Mucosa of stomach (tissue), 1 donor: ENCODE data around the gene SCUBE1.

Source experiments
- H3K27me3 ChIP-seq: one replicate; pipeline ENCODE4 v1.7.0; 2013; ENCODE audit warnings: mild to moderate bottlenecking, low read length; ENCODE audit not compliant: control insufficient read depth, insufficient read depth
- H3K36me3 ChIP-seq: one replicate; pipeline ENCODE4 v1.7.0; 2013; ENCODE audit warnings: low read length; ENCODE audit not compliant: control insufficient read depth, insufficient read depth
- H3K4me1 ChIP-seq: one replicate; pipeline ENCODE4 v1.7.0; 2013; ENCODE audit warnings: mild to moderate bottlenecking, low read length; ENCODE audit not compliant: control insufficient read depth, insufficient read depth
- H3K4me3 ChIP-seq: one replicate; pipeline ENCODE4 v1.7.0; 2013; ENCODE audit warnings: low read length
- H3K9ac ChIP-seq: one replicate; pipeline ENCODE4 v1.7.0; 2013; ENCODE audit warnings: mild to moderate bottlenecking, low read length, moderate library complexity
- H3K9me3 ChIP-seq: one replicate; pipeline ENCODE4 v1.7.0; 2013; ENCODE audit warnings: mild to moderate bottlenecking, low read length, moderate library complexity; ENCODE audit not compliant: control insufficient read depth
- donor health status: Pancreatic carcinoma.

Gene SCUBE1

GRCh38 chr22:43351966-43352345, 8.8 kb upstream of the SCUBE1 start:
- Histone ChIP-seq H3K27me3 (peaks cover 3% of the 10 kb centered on the region), H3K4me3 (no peak overlapping the region), H3K9me3 (no peaks in the 10 kb centered on the region), H3K4me1 (peaks cover 5% of the 10 kb centered on the region), H3K9ac (no peak overlapping the region), H3K36me3 (no peaks in the 10 kb centered on the region)

- H3K9ac ChIP-seq: no peak overlapping the region
- H3K9me3 ChIP-seq: no peaks in the 10 kb centered on the region
- H3K4me1 ChIP-seq: peaks cover 4% of the 10 kb centered on the region
- H3K4me3 ChIP-seq: no peak overlapping the region
- H3K27me3 ChIP-seq: peaks cover 19% of the 10 kb centered on the region
- no peaks in the 10 kb centered on the region for H3K36me3 ChIP-seq
Observed at GRCh38 chr22:43349636-43350035, 6.5 kb upstream of the SCUBE1 start.

- Histone ChIP-seq H3K9me3 (no peaks in the 10 kb centered on the region), H3K9ac (no peak overlapping the region), H3K4me3 (no peak overlapping the region), H3K27me3 (peaks cover 40% of the 10 kb centered on the region), H3K36me3 (no peaks in the 10 kb centered on the region), H3K4me1 (no peaks in the 10 kb centered on the region)
Observed at GRCh38 chr22:43346521-43346929, 3.4 kb upstream of the SCUBE1 start.

- H3K36me3 ChIP-seq: no peaks in the 10 kb centered on the region
- no peak overlapping the region for H3K9ac ChIP-seq
- H3K9me3 ChIP-seq: no peaks in the 10 kb centered on the region
- no peaks in the 10 kb centered on the region for H3K4me1 ChIP-seq
- peaks cover 47% of the 10 kb centered on the region for H3K27me3 ChIP-seq
- no peak overlapping the region for H3K4me3 ChIP-seq
Observed at GRCh38 chr22:43345761-43346301, 2.7 kb upstream of the SCUBE1 start.

- peaks cover 49% of the 10 kb centered on the region for H3K27me3 ChIP-seq
- H3K4me3 ChIP-seq: no peak overlapping the region
- H3K4me1 ChIP-seq: no peaks in the 10 kb centered on the region
- H3K9me3 ChIP-seq: no peaks in the 10 kb centered on the region
- H3K36me3 ChIP-seq: no peaks in the 10 kb centered on the region
- no peak overlapping the region for H3K9ac ChIP-seq
Observed at GRCh38 chr22:43345356-43345755, 2.2 kb upstream of the SCUBE1 start.

- no peak overlapping the region for H3K4me3 ChIP-seq
- H3K9ac ChIP-seq: no peak overlapping the region
- peaks cover 49% of the 10 kb centered on the region for H3K27me3 ChIP-seq
- H3K9me3 ChIP-seq: no peaks in the 10 kb centered on the region
- H3K36me3 ChIP-seq: no peaks in the 10 kb centered on the region
- no peaks in the 10 kb centered on the region for H3K4me1 ChIP-seq
Observed at GRCh38 chr22:43344520-43344787, 1.3 kb upstream of the SCUBE1 start.

GRCh38 chr22:43343670-43344519, 723 bp upstream of the SCUBE1 start:
- Histone ChIP-seq H3K36me3 (no peaks in the 10 kb centered on the region), H3K4me1 (no peaks in the 10 kb centered on the region), H3K9ac (no peak overlapping the region), H3K27me3 (peaks cover 46% of the 10 kb centered on the region), H3K9me3 (no peaks in the 10 kb centered on the region), H3K4me3 (no peak overlapping the region)

GRCh38 chr22:43342347-43343261, 568 bp downstream of the SCUBE1 start:
- peaks cover 45% of the 10 kb centered on the region for H3K27me3 ChIP-seq
- no peaks in the 10 kb centered on the region for H3K9me3 ChIP-seq
- no peaks in the 10 kb centered on the region for H3K36me3 ChIP-seq
- H3K4me3 ChIP-seq: no peak overlapping the region
- no peaks in the 10 kb centered on the region for H3K4me1 ChIP-seq
- H3K9ac ChIP-seq: no peak overlapping the region

GRCh38 chr22:43341565-43341964, 1.6 kb downstream of the SCUBE1 start:
- no peaks in the 10 kb centered on the region for H3K4me1 ChIP-seq
- no peak overlapping the region for H3K4me3 ChIP-seq

GRCh38 chr22:43338766-43339345, 4.3 kb downstream of the SCUBE1 start:
- no peaks in the 10 kb centered on the region for H3K9me3 ChIP-seq
- no peak overlapping the region for H3K4me3 ChIP-seq
- H3K36me3 ChIP-seq: no peaks in the 10 kb centered on the region
- H3K27me3 ChIP-seq: peaks cover 22% of the 10 kb centered on the region
- no peaks in the 10 kb centered on the region for H3K4me1 ChIP-seq
- no peak overlapping the region for H3K9ac ChIP-seq

More at GRCh38 chr22:43341565-43341964, 1.6 kb downstream of the SCUBE1 start:
- H3K9ac ChIP-seq: no peak overlapping the region
- no peaks in the 10 kb centered on the region for H3K9me3 ChIP-seq
- peaks cover 45% of the 10 kb centered on the region for H3K27me3 ChIP-seq
- no peaks in the 10 kb centered on the region for H3K36me3 ChIP-seq

- no peak overlapping the region for H3K9ac ChIP-seq
- no peaks in the 10 kb centered on the region for H3K4me1 ChIP-seq
- H3K4me3 ChIP-seq: no peak overlapping the region
- H3K9me3 ChIP-seq: no peaks in the 10 kb centered on the region
- peaks cover 17% of the 10 kb centered on the region for H3K27me3 ChIP-seq
- no peaks in the 10 kb centered on the region for H3K36me3 ChIP-seq
Observed at GRCh38 chr22:43337946-43338345, 5.2 kb downstream of the SCUBE1 start.

- Histone ChIP-seq H3K4me3 (no peak overlapping the region), H3K9ac (no peak overlapping the region), H3K36me3 (no peaks in the 10 kb centered on the region), H3K27me3 (peaks cover 15% of the 10 kb centered on the region), H3K9me3 (no peaks in the 10 kb centered on the region), H3K4me1 (no peaks in the 10 kb centered on the region)
Observed at GRCh38 chr22:43337385-43337784, 5.8 kb downstream of the SCUBE1 start.
